Nucleus accumbens (tissue), 56 donors: ENCODE results near the gene WNT4.

Experiments
- DNase-seq, 56 donors: peaks; one replicate each; lab custom pipeline; 2025; lab: John Stamatoyannopoulos, UW

The WNT4 gene

GRCh38 chr1:22132517-22133235, 10.2 kb downstream of the WNT4 start:
- DNase-seq, result no peak

GRCh38 chr1:22131875-22132486, 10.9 kb downstream of the WNT4 start:
- DNase-seq, result peak in 2 of 56 donors; percentile 21 to 27

- no peak for DNase-seq
Measured at GRCh38 chr1:22131062-22131461, 11.8 kb downstream of the WNT4 start.

- DNase-seq, result no peak
Measured at GRCh38 chr1:22129501-22130117, 13.3 kb downstream of the WNT4 start.

GRCh38 chr1:22128392-22128791, 14.5 kb downstream of the WNT4 start:
- no peak for DNase-seq

- DNase-seq, result no peak
Measured at GRCh38 chr1:22127731-22128130, 15.2 kb downstream of the WNT4 start.

- no peak for DNase-seq
Measured at GRCh38 chr1:22127248-22127647, 15.6 kb downstream of the WNT4 start.

- no peak for DNase-seq
Measured at GRCh38 chr1:22126531-22126930, 16.4 kb downstream of the WNT4 start.

- DNase-seq, result no peak
Measured at GRCh38 chr1:22124592-22125229, 18.2 kb downstream of the WNT4 start.

- DNase-seq, result no peak
Measured at GRCh38 chr1:22123901-22124404, 18.9 kb downstream of the WNT4 start.

- no peak for DNase-seq
Measured at GRCh38 chr1:22123071-22123390, 19.9 kb downstream of the WNT4 start.

- peak in 26 of 56 donors; percentile 10 to 54 (median 35) for DNase-seq
Measured at GRCh38 chr1:22122273-22123070, 20.4 kb downstream of the WNT4 start.

GRCh38 chr1:22121421-22121911, 21.4 kb downstream of the WNT4 start:
- DNase-seq, result peak in 2 of 56 donors; percentile 11 to 26

GRCh38 chr1:22120469-22120790, 22.5 kb downstream of the WNT4 start:
- no peak for DNase-seq

- DNase-seq, result no peak
Measured at GRCh38 chr1:22119626-22120468, 23.1 kb downstream of the WNT4 start.

GRCh38 chr1:22118291-22118992, 24.5 kb downstream of the WNT4 start:
- DNase-seq, result no peak

- DNase-seq, result peak in 5 of 56 donors; percentile 18 to 40 (median 31)
Measured at GRCh38 chr1:22117851-22118250, 25.0 kb downstream of the WNT4 start.

GRCh38 chr1:22117238-22117637, 25.7 kb downstream of the WNT4 start:
- DNase-seq, result peak in 20 of 56 donors; percentile 13 to 65 (median 26)

- no peak for DNase-seq
Measured at GRCh38 chr1:22115286-22115685, 27.6 kb downstream of the WNT4 start.
